ENCODE results near the gene SLC16A8. TPM values are rescaled to one million over a fixed set of nuclear protein-coding genes. Genes with fewer than 3 reads are reported as not detected.

The SLC16A8 gene
- total and polyA plus RNA-seq, 8 donors = 0.38 to 2.1 (median 1.3) TPM

DNA sequence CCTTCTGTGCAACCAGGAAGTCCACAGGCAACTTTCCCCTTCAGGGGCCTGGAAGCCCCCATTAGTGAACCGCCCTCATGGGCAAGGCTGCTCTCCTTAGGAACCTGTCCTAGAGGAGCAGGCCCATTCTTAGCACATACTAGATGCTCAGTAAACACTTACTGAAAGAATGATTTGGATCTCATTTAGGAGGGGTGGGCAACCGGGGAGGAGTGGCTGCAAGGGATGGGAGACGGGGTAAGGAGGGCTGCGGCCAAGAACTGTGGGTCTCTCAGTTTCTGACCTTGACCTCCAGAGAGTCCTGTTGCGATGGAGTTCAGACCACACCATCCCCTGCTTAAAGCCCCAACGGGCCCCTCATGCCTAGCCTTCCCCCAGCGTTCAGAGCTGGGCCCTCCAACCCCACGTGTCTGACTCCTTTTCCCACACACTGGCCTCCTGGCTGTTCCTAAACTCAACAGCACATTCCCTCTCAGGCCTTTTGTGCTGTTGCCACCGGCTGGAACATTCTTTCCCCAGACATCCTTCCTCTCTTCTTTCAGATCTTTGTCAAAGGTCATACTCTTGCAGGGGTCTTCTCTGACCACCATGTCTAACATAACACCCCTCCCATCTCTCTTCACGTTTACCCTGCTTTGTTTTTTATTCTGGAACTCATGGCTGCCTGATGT is 47.5 kb downstream of the SLC16A8 start:
- Histone ChIP-seq H3K27me3 (no peaks in the 10 kb centered on the region), H3K4me1 (peaks cover 18 to 24% of the 10 kb centered on the region in 2 donors), H3K9me3 (no peaks in the 10 kb centered on the region), H3K4me3 (no peak overlapping the region), H3K36me3 (no peaks in the 10 kb centered on the region), H3K27ac (no peak overlapping the region)
- peak in 1 of 4 donors; percentile 21 for DNase-seq
- no peak for ATAC-seq
- TF ChIP-seq, protein P1, sequence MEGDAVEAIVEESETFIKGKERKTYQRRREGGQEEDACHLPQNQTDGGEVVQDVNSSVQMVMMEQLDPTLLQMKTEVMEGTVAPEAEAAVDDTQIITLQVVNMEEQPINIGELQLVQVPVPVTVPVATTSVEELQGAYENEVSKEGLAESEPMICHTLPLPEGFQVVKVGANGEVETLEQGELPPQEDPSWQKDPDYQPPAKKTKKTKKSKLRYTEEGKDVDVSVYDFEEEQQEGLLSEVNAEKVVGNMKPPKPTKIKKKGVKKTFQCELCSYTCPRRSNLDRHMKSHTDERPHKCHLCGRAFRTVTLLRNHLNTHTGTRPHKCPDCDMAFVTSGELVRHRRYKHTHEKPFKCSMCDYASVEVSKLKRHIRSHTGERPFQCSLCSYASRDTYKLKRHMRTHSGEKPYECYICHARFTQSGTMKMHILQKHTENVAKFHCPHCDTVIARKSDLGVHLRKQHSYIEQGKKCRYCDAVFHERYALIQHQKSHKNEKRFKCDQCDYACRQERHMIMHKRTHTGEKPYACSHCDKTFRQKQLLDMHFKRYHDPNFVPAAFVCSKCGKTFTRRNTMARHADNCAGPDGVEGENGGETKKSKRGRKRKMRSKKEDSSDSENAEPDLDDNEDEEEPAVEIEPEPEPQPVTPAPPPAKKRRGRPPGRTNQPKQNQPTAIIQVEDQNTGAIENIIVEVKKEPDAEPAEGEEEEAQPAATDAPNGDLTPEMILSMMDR (IDR thresholded peaks at IDR 0.05) = no peak
- intact Hi-C loops (cut with DNase I) = no loop called here

DNA sequence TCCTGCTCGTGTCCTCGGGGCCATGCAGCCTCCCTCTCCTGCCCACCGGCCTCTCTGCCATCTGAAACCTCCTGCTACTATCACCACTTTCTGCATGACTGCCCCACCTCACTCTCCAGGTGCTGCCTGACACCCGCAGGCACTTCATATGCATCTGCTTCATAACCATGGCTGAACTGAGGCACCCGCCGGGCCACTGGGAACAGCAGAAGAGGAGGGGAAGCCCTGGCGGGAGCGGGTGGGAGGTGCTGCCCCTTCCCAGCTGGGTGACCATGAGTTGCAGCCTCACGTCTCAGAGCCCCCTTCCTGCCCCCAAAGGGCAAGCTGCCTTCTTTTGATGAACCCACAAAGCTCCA is 48.5 kb downstream of the SLC16A8 start:
- peaks cover 18 to 24% of the 10 kb centered on the region in 2 donors for H3K4me1 ChIP-seq
- H3K27me3 ChIP-seq = no peaks in the 10 kb centered on the region
- H3K36me3 ChIP-seq = no peaks in the 10 kb centered on the region
- H3K9me3 ChIP-seq = no peaks in the 10 kb centered on the region
- no peak for ATAC-seq
- no peak overlapping the region for H3K4me3 ChIP-seq
- TF ChIP-seq, protein P1 (IDR thresholded peaks at IDR 0.05) = no peak
- no peak overlapping the region for H3K27ac ChIP-seq
- DNase-seq = peak in 1 of 4 donors; percentile 59
- intact Hi-C loops (cut with DNase I) = no loop called here

DNA sequence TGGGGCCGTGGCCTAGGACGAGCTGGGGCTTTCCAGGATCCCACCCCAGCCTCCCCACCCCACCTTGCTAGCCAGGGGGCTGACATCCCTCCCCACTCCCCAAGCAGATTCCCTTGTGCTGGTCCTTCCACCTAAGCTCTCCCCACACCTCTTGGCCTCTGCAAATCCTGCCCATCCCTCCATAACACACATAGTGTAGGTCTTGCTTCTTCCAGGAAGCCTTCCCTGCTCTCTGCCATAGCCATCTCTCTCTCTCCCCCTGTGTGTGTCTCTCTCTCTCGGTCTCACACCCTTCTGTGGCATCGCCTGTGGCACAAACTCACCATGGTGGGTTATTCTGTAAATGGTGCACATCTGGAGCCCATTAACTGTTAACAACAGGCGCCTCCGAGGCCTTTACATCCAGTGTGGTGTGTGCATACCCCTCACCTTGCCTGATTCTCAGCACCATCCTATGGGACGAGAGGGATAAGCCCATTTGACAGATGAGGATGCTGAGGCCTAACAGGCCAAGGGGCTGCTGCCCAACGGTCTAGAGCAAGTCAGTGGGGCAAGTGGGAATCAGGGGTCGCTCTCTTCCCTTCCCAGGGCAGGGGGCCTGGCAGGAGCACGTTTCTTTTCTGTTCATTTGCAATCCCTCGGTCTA is 49.0 kb downstream of the SLC16A8 start:
- Histone ChIP-seq H3K36me3 (no peaks in the 10 kb centered on the region), H3K4me3 (no peak overlapping the region), H3K9me3 (no peaks in the 10 kb centered on the region), H3K4me1 (peaks cover 18 to 24% of the 10 kb centered on the region in 2 donors), H3K27me3 (no peaks in the 10 kb centered on the region), H3K27ac (peak overlapping the region in 1 of 2 donors; percentile 72)
- DNase-seq (peak in 1 of 4 donors; percentile 0), ATAC-seq (no peak)
- TF ChIP-seq, protein P1 (IDR thresholded peaks at IDR 0.05) = no peak
- intact Hi-C loops (cut with DNase I) = no loop called here

DNA sequence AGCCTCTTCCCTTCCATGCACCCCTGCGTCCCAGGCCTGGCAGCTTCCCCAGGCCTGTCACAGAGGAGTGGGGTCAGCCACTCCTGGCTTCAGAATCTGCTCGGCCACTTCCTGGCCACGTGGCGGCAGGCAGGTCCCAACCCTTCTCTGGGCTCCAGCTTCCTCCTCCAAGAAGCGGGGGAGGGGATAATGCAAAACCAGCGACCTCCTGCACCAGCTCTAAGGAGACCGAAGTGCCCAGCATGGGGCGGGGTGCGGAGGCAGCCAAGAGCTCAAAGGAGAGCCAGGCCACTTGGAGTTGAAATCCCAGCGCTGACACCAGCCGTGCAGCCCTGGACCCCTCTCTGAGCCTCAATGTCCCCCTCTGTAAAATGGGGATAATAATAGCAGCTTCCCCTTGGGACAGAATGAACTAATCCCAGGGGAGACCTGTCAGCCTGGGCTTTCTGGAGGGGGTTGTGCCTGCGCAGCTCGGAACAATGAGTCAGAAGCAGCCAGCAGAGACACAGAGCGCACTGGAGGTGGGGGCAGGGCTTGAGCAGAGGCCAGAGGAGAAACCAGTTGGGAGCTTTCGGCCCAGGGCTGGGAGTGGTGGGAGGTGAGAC is 49.6 kb downstream of the SLC16A8 start:
- H3K4me3 ChIP-seq = no peak overlapping the region
- H3K9me3 ChIP-seq = no peaks in the 10 kb centered on the region
- H3K36me3 ChIP-seq = no peaks in the 10 kb centered on the region
- intact Hi-C loops (cut with DNase I) = no loop called here
- TF ChIP-seq, protein P1 (IDR thresholded peaks at IDR 0.05) = no peak
- peak overlapping the region; percentile 68 to 72 for H3K27ac ChIP-seq
- H3K27me3 ChIP-seq = no peaks in the 10 kb centered on the region
- H3K4me1 ChIP-seq = peaks cover 18 to 24% of the 10 kb centered on the region in 2 donors
- ATAC-seq (peak; percentile 79), DNase-seq (peak; percentile 46 to 83 (median 82))

Measured in left lung (tissue), 10 donors.